ENCODE data around the gene ST6GALNAC2.

DNA sequence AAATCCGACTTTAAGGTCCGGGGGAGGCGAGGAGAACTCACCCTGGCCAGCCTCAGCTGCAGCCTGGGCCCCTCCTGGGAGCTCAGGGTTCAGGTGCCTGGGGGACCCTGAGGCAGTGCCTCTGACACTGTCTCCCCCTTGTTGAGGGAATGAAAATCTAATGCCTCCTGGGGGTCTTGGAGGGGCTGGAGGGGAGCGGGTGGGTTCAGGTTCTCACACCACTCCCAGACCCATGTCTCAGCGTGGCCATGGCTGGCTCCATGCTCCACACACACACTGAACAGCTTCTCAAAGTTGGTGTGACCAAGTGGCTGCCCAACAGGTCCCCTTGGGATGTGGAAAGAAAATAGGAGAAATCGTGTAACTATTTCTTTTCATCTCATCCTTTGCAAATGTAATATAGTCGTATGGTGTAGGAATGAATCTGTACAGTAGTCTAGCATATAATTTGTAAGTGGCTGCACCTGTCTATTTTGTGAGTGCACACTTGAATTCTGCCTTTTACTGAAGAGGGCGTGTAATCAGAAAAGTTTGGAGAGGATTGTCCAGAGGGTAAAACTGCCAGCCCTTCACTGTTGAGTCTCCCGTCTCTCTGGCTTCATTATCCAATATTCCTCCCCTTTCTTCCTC is 46.6 kb downstream of the ST6GALNAC2 start:
- TF ChIP-seq, protein P1, sequence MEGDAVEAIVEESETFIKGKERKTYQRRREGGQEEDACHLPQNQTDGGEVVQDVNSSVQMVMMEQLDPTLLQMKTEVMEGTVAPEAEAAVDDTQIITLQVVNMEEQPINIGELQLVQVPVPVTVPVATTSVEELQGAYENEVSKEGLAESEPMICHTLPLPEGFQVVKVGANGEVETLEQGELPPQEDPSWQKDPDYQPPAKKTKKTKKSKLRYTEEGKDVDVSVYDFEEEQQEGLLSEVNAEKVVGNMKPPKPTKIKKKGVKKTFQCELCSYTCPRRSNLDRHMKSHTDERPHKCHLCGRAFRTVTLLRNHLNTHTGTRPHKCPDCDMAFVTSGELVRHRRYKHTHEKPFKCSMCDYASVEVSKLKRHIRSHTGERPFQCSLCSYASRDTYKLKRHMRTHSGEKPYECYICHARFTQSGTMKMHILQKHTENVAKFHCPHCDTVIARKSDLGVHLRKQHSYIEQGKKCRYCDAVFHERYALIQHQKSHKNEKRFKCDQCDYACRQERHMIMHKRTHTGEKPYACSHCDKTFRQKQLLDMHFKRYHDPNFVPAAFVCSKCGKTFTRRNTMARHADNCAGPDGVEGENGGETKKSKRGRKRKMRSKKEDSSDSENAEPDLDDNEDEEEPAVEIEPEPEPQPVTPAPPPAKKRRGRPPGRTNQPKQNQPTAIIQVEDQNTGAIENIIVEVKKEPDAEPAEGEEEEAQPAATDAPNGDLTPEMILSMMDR (IDR thresholded peaks at IDR 0.05): no peak
- no peak for TF ChIP-seq TCF7L2 (IDR thresholded peaks at IDR 0.05; ENCODE audit: low read depth, low read length)

Measured in Panc1 (cell line).